ENCODE data around the gene LSAMP. TPM values are rescaled to one million over a fixed set of nuclear protein-coding genes. Genes with fewer than 3 reads are reported as not detected.

Gene LSAMP
- total and polyA plus RNA-seq, 2 of the 8 experiments (the other 6 are each of a cell fraction or from before 2014, with no cell fraction given): 1.8 to 5.7 TPM

GRCh38 chr3:116034794-116035193 lies 410.5 kb downstream of the LSAMP start (continued):
- TF ChIP-seq, protein P1, sequence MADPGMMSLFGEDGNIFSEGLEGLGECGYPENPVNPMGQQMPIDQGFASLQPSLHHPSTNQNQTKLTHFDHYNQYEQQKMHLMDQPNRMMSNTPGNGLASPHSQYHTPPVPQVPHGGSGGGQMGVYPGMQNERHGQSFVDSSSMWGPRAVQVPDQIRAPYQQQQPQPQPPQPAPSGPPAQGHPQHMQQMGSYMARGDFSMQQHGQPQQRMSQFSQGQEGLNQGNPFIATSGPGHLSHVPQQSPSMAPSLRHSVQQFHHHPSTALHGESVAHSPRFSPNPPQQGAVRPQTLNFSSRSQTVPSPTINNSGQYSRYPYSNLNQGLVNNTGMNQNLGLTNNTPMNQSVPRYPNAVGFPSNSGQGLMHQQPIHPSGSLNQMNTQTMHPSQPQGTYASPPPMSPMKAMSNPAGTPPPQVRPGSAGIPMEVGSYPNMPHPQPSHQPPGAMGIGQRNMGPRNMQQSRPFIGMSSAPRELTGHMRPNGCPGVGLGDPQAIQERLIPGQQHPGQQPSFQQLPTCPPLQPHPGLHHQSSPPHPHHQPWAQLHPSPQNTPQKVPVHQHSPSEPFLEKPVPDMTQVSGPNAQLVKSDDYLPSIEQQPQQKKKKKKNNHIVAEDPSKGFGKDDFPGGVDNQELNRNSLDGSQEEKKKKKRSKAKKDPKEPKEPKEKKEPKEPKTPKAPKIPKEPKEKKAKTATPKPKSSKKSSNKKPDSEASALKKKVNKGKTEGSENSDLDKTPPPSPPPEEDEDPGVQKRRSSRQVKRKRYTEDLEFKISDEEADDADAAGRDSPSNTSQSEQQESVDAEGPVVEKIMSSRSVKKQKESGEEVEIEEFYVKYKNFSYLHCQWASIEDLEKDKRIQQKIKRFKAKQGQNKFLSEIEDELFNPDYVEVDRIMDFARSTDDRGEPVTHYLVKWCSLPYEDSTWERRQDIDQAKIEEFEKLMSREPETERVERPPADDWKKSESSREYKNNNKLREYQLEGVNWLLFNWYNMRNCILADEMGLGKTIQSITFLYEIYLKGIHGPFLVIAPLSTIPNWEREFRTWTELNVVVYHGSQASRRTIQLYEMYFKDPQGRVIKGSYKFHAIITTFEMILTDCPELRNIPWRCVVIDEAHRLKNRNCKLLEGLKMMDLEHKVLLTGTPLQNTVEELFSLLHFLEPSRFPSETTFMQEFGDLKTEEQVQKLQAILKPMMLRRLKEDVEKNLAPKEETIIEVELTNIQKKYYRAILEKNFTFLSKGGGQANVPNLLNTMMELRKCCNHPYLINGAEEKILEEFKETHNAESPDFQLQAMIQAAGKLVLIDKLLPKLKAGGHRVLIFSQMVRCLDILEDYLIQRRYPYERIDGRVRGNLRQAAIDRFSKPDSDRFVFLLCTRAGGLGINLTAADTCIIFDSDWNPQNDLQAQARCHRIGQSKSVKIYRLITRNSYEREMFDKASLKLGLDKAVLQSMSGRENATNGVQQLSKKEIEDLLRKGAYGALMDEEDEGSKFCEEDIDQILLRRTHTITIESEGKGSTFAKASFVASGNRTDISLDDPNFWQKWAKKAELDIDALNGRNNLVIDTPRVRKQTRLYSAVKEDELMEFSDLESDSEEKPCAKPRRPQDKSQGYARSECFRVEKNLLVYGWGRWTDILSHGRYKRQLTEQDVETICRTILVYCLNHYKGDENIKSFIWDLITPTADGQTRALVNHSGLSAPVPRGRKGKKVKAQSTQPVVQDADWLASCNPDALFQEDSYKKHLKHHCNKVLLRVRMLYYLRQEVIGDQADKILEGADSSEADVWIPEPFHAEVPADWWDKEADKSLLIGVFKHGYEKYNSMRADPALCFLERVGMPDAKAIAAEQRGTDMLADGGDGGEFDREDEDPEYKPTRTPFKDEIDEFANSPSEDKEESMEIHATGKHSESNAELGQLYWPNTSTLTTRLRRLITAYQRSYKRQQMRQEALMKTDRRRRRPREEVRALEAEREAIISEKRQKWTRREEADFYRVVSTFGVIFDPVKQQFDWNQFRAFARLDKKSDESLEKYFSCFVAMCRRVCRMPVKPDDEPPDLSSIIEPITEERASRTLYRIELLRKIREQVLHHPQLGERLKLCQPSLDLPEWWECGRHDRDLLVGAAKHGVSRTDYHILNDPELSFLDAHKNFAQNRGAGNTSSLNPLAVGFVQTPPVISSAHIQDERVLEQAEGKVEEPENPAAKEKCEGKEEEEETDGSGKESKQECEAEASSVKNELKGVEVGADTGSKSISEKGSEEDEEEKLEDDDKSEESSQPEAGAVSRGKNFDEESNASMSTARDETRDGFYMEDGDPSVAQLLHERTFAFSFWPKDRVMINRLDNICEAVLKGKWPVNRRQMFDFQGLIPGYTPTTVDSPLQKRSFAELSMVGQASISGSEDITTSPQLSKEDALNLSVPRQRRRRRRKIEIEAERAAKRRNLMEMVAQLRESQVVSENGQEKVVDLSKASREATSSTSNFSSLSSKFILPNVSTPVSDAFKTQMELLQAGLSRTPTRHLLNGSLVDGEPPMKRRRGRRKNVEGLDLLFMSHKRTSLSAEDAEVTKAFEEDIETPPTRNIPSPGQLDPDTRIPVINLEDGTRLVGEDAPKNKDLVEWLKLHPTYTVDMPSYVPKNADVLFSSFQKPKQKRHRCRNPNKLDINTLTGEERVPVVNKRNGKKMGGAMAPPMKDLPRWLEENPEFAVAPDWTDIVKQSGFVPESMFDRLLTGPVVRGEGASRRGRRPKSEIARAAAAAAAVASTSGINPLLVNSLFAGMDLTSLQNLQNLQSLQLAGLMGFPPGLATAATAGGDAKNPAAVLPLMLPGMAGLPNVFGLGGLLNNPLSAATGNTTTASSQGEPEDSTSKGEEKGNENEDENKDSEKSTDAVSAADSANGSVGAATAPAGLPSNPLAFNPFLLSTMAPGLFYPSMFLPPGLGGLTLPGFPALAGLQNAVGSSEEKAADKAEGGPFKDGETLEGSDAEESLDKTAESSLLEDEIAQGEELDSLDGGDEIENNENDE (IDR thresholded peaks at IDR 0.05; ENCODE audit: insufficient replicate concordance, low read length): no peak
- TF ChIP-seq, protein P2, sequence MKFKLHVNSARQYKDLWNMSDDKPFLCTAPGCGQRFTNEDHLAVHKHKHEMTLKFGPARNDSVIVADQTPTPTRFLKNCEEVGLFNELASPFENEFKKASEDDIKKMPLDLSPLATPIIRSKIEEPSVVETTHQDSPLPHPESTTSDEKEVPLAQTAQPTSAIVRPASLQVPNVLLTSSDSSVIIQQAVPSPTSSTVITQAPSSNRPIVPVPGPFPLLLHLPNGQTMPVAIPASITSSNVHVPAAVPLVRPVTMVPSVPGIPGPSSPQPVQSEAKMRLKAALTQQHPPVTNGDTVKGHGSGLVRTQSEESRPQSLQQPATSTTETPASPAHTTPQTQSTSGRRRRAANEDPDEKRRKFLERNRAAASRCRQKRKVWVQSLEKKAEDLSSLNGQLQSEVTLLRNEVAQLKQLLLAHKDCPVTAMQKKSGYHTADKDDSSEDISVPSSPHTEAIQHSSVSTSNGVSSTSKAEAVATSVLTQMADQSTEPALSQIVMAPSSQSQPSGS (IDR thresholded peaks at IDR 0.05; ENCODE audit: low read length): no peak

All from H1 (cell line).